ENCODE data around the gene SGCE. TPM values are rescaled to one million over a fixed set of nuclear protein-coding genes. Genes with fewer than 3 reads are reported as not detected.

SGCE gene
- total RNA-seq, 1 experiment from 2014 or later: 17.4 TPM

- no peak overlapping the region for H3K27ac ChIP-seq (ENCODE audit: low read depth, low read length)
- ChIA-PET CTCF (no interaction called here), POLR2A (no interaction called here), RAD21 (ENCODE audit: low non-redundant PET in 1 of 2, low total read pairs in 2 of 2, uncharacterized antibody in 2 of 2, unreplicated experiment in 2 of 2) (no interaction called here)
- H2AFZ ChIP-seq (ENCODE audit: low read depth, low read length, poor library complexity, severe bottlenecking): no peak overlapping the region
- no peaks in the 10 kb centered on the region for H3K9me2 ChIP-seq (ENCODE audit: insufficient read depth)
- no peaks in the 10 kb centered on the region for H3K36me3 ChIP-seq (ENCODE audit: control insufficient read depth in 1 of 2, insufficient read depth in 2 of 2, low read length in 2 of 2)
- H3K9me3 ChIP-seq (ENCODE audit: control insufficient read depth in 1 of 2, insufficient read depth in 1 of 2, low read depth in 1 of 2, low read length in 2 of 2): no peaks in the 10 kb centered on the region
- no TSS peak for BruUV-seq (replicated peaks)
- intact Hi-C loops (cut with micrococcal nuclease): no loop called here
- no peak overlapping the region for H3K9ac ChIP-seq (ENCODE audit: low read length)
- no peaks in the 10 kb centered on the region for H3K27me3 ChIP-seq (ENCODE audit: insufficient read depth, low read length)
- TF ChIP-seq YY1 (IDR thresholded peaks at IDR 0.05; ENCODE audit: extremely low read depth, insufficient replicate concordance, low read depth, low read length): no peak
- no peak for TF ChIP-seq POLR2AphosphoS5 (IDR thresholded peaks at IDR 0.05; ENCODE audit: low read depth, low read length)
- H3K4me3 ChIP-seq (replicated peaks in 1 of 2; ENCODE audit: low read depth in 1 of 2, low read length in 2 of 2): no peak overlapping the region
- H3K79me2 ChIP-seq (ENCODE audit: insufficient read depth, low read length): no peaks in the 10 kb centered on the region
- ATAC-seq (no peak), DNase-seq (ENCODE audit: low read depth, low spot score) (no peak)
- no peaks in the 10 kb centered on the region for H3K4me1 ChIP-seq (ENCODE audit: control insufficient read depth in 1 of 2, insufficient read depth in 2 of 2, low read length in 2 of 2)
- no peak overlapping the region for H3K4me2 ChIP-seq (ENCODE audit: low read length)
- no peaks in the 10 kb centered on the region for H4K20me1 ChIP-seq (ENCODE audit: insufficient read depth)
These were observed 67.9 kb downstream of the SGCE start for GRCh38 chr7:94588075-94588474.

- Histone ChIP-seq H3K27ac (ENCODE audit: low read depth, low read length) (no peak overlapping the region), H3K4me1 (ENCODE audit: control insufficient read depth in 1 of 2, insufficient read depth in 2 of 2, low read length in 2 of 2) (peaks cover 0 to 6% of the 10 kb centered on the region in 2 experiments; a peak in 2 of 4 replicates), H3K9me3 (ENCODE audit: control insufficient read depth in 1 of 2, insufficient read depth in 1 of 2, low read depth in 1 of 2, low read length in 2 of 2) (no peaks in the 10 kb centered on the region), H3K36me3 (ENCODE audit: control insufficient read depth in 1 of 2, insufficient read depth in 2 of 2, low read length in 2 of 2) (no peaks in the 10 kb centered on the region), H3K9me2 (ENCODE audit: insufficient read depth) (no peaks in the 10 kb centered on the region), H2AFZ (ENCODE audit: low read depth, low read length, poor library complexity, severe bottlenecking) (no peak overlapping the region), H3K4me2 (ENCODE audit: low read length) (no peak overlapping the region), H3K4me3 (replicated peaks in 1 of 2; ENCODE audit: low read depth in 1 of 2, low read length in 2 of 2) (no peak overlapping the region), H3K9ac (ENCODE audit: low read length) (no peak overlapping the region), H3K79me2 (ENCODE audit: insufficient read depth, low read length) (no peaks in the 10 kb centered on the region), H4K20me1 (ENCODE audit: insufficient read depth) (no peaks in the 10 kb centered on the region), H3K27me3 (ENCODE audit: insufficient read depth, low read length) (no peaks in the 10 kb centered on the region)
- DNase-seq (ENCODE audit: low read depth, low spot score): no peak
- no peak for TF ChIP-seq SRF (IDR thresholded peaks at IDR 0.05; ENCODE audit: low read depth)
- peak; percentile 54; the same call in 1 of the 2 replicates for TF ChIP-seq CEBPB (IDR thresholded peaks at IDR 0.05; ENCODE audit: low read depth)
- ChIA-PET POLR2A (no interaction called here), CTCF (no interaction called here), RAD21 (ENCODE audit: low non-redundant PET in 1 of 2, low total read pairs in 2 of 2, uncharacterized antibody in 2 of 2, unreplicated experiment in 2 of 2) (no interaction called here)
- BruUV-seq (replicated peaks): no TSS peak
- no peak for ATAC-seq
- intact Hi-C loops (cut with micrococcal nuclease): no loop called here
These were observed 71.8 kb downstream of the SGCE start for GRCh38 chr7:94584113-94584512.

Measured in HCT116 (cell line).